HCT116 (cell line): ENCODE measurements around the gene FGF16. TPM values are rescaled to one million over a fixed set of nuclear protein-coding genes. Genes with fewer than 3 reads are reported as not detected.

ENCODE experiments used
- ATAC-seq: fragments of 200-7000 bp; cut with Tn5 transposase; 2 replicates; pipeline ENCODE4 v1.9.1; 2020; ENCODE audit warnings: mild to moderate bottlenecking, moderate library complexity
- BruUV-seq: library from RNA; stranded (reverse); fragments of 400-500 nt; replicated peaks from 2 replicates; lab custom pipeline; 2021; lab: Mats Ljungman, UMichigan
- CTCF ChIA-PET: fragments of 300-600 bp; sonication (Branson Sonifier 250); formaldehyde crosslinking; loops from one replicate; lab custom pipeline; 2021; ENCODE audit warnings: antibody characterized with exemption; lab: Charles Lee
- POLR2A ChIA-PET: fragments of 300-600, 350-600 bp; sonication (Branson Sonifier 250); formaldehyde crosslinking; loops from one replicate; lab custom pipeline; 2021; ENCODE audit warnings: antibody characterized with exemption; lab: Charles Lee
- RAD21 ChIA-PET, 2 experiments: fragments of 300-600 bp; sonication (Branson Sonifier 250); formaldehyde crosslinking; loops; one replicate each; lab custom pipeline; 2023; ENCODE audit warnings: low total read pairs in 2 of 2; ENCODE audit not compliant: uncharacterized antibody in 2 of 2, unreplicated experiment in 2 of 2, low non-redundant PET in 1 of 2; lab: Charles Lee
- DNase-seq: peaks from one replicate; pipeline ENCODE4 v3.0.0-alpha.2; 2010; ENCODE audit warnings: low read depth, low spot score
- H2AFZ ChIP-seq: fragments of 200-600 bp; shearing (Covaris generic), sonication (generic); 2 replicates; pipeline ENCODE4 v1.6.1; 2017; ENCODE audit warnings: low read depth, mixed run types, mixed read lengths, antibody characterized with exemption, low read length; ENCODE audit not compliant: poor library complexity, severe bottlenecking
- H3K27ac ChIP-seq: 2 replicates; pipeline ENCODE4 v1.5.1; 2012; ENCODE audit warnings: low read depth, low read length
- H3K27me3 ChIP-seq: fragments of 200-600 bp; sonication (generic); 2 replicates; pipeline ENCODE4 v1.6.1; 2016; ENCODE audit warnings: mixed run types, low read length, mixed read lengths; ENCODE audit not compliant: insufficient read depth
- H3K36me3 ChIP-seq, 2 experiments: fragments of 200-500 bp in 1 of 2; fragments of 200-600 bp in 1 of 2; sonication (Bioruptor generic) in 1 of 2; sonication (generic) in 1 of 2; 2 replicates each; pipeline versions ENCODE4 v1.5.1 to v1.6.1; 2014 to 2016; ENCODE audit warnings: low read length in 2 of 2, inconsistent platforms in 1 of 2, mixed read lengths in 1 of 2, mixed run types in 1 of 2; ENCODE audit not compliant: insufficient read depth in 2 of 2, control insufficient read depth in 1 of 2
- H3K4me1 ChIP-seq, 2 experiments: fragments of 200-600 bp in 1 of 2; sonication (generic) in 1 of 2; 2 replicates each; pipeline versions ENCODE4 v1.5.1 to v1.6.1; 2012 to 2017; ENCODE audit warnings: low read length in 2 of 2, inconsistent platforms in 1 of 2, mild to moderate bottlenecking in 1 of 2, mixed read lengths in 1 of 2, mixed run types in 1 of 2, moderate library complexity in 1 of 2; ENCODE audit not compliant: insufficient read depth in 2 of 2, control insufficient read depth in 1 of 2
- H3K4me2 ChIP-seq: fragments of 200-600 bp; sonication (generic); 2 replicates; pipeline ENCODE4 v1.6.1; 2017; ENCODE audit warnings: mixed run types, low read length, mixed read lengths
- H3K4me3 ChIP-seq, 2 experiments: fragments of 200-600 bp in 1 of 2; sonication (generic) in 1 of 2; replicated peaks in 1 of 2; 2 replicates each; pipeline ENCODE4 v1.5.1; 2011 to 2016; ENCODE audit warnings: low read length in 2 of 2, control low read depth in 1 of 2, low read depth in 1 of 2, mild to moderate bottlenecking in 1 of 2, mixed read lengths in 1 of 2, mixed run types in 1 of 2
- H3K79me2 ChIP-seq: fragments of 200-600 bp; sonication (generic); 2 replicates; pipeline ENCODE4 v1.6.1; 2017; ENCODE audit warnings: mild to moderate bottlenecking, mixed run types, low read length, moderate library complexity, mixed read lengths; ENCODE audit not compliant: insufficient read depth
- H3K9ac ChIP-seq: fragments of 200-600 bp; sonication (generic); 2 replicates; pipeline ENCODE4 v1.6.1; 2016; ENCODE audit warnings: low read length, mixed read lengths
- H3K9me2 ChIP-seq: fragments of 200-600 bp; sonication (generic), shearing (Covaris generic); 2 replicates; pipeline ENCODE4 v1.6.1; 2017; ENCODE audit warnings: mixed run types, mild to moderate bottlenecking, moderate library complexity; ENCODE audit not compliant: insufficient read depth
- H3K9me3 ChIP-seq, 2 experiments: fragments of 200-500 bp in 1 of 2; fragments of 200-600 bp in 1 of 2; sonication (Bioruptor generic) in 1 of 2; sonication (generic) in 1 of 2; 2 replicates each; pipeline ENCODE4 v1.6.1; 2014 to 2017; ENCODE audit warnings: low read length in 2 of 2, mixed read lengths in 2 of 2, inconsistent platforms in 1 of 2, low read depth in 1 of 2, mild to moderate bottlenecking in 1 of 2, mixed run types in 1 of 2, moderate library complexity in 1 of 2; ENCODE audit not compliant: control insufficient read depth in 1 of 2, insufficient read depth in 1 of 2
- H4K20me1 ChIP-seq: fragments of 200-600 bp; sonication (generic), shearing (Covaris generic); 2 replicates; pipeline ENCODE4 v1.6.1; 2017; ENCODE audit warnings: mixed run types, mild to moderate bottlenecking, moderate library complexity; ENCODE audit not compliant: insufficient read depth
- ATF3 ChIP-seq: IDR thresholded peaks from 2 replicates; pipeline ENCODE4 v1.6.1; 2012
- CTCF ChIP-seq, 3 experiments: fragments of 200-600 bp in 1 of 3; sonication (generic) in 1 of 3; IDR thresholded peaks in 2 of 3; conservative IDR thresholded peaks in 1 of 3; 2 replicates each; pipeline ENCODE4 v1.5.1; 2012 to 2017; ENCODE audit warnings: low read depth in 2 of 3, low read length in 2 of 3, antibody characterized with exemption in 1 of 3, borderline replicate concordance in 1 of 3, control low read depth in 1 of 3, mild to moderate bottlenecking in 1 of 3, mixed read lengths in 1 of 3, mixed run types in 1 of 3, moderate library complexity in 1 of 3; ENCODE audit not compliant: insufficient read depth in 1 of 3
- EGR1 ChIP-seq: IDR thresholded peaks from 2 replicates; pipeline ENCODE4 v1.6.1; 2012; ENCODE audit warnings: low read depth
- ELF1 ChIP-seq: IDR thresholded peaks from 2 replicates; pipeline ENCODE4 v1.6.1; 2012; ENCODE audit warnings: low read depth, borderline replicate concordance
- EZH2 ChIP-seq: fragments of 200-600 bp; sonication (generic); IDR thresholded peaks from 2 replicates; pipeline ENCODE4 v1.6.1; 2017; ENCODE audit warnings: antibody characterized with exemption, mixed run types
- EZH2phosphoT487 ChIP-seq: fragments of 200-600 bp; IDR thresholded peaks from 2 replicates; pipeline ENCODE4 v1.6.1; 2018; ENCODE audit warnings: antibody characterized with exemption, borderline replicate concordance
- JUND ChIP-seq: IDR thresholded peaks from 2 replicates; pipeline ENCODE4 v1.6.1; 2012
- MAX ChIP-seq: IDR thresholded peaks from 2 replicates; pipeline ENCODE4 v1.6.1; 2012
- POLR2A ChIP-seq: IDR thresholded peaks from 2 replicates; pipeline ENCODE4 v1.7.0; 2011; ENCODE audit warnings: borderline replicate concordance; ENCODE audit not compliant: insufficient read depth, insufficient read length; ENCODE audit errors: extremely low read depth
- POLR2AphosphoS5 ChIP-seq: IDR thresholded peaks from 2 replicates; pipeline ENCODE4 v1.6.1; 2011; ENCODE audit warnings: mild to moderate bottlenecking, low read depth, low read length, moderate library complexity
- RAD21 ChIP-seq: IDR thresholded peaks from 2 replicates; pipeline ENCODE4 v1.6.1; 2012; ENCODE audit warnings: low read depth, mild to moderate bottlenecking
- REST ChIP-seq: IDR thresholded peaks from 2 replicates; pipeline ENCODE4 v1.6.1; 2012; ENCODE audit warnings: low read depth
- SIN3A ChIP-seq: IDR thresholded peaks from 2 replicates; pipeline ENCODE4 v1.6.1; 2012; ENCODE audit warnings: low read depth
- TCF7L2 ChIP-seq: IDR thresholded peaks from 2 replicates; pipeline ENCODE4 v1.7.0; 2011; ENCODE audit warnings: borderline replicate concordance, inconsistent platforms; ENCODE audit not compliant: insufficient read depth, insufficient read length; ENCODE audit errors: extremely low read depth
- YY1 ChIP-seq: IDR thresholded peaks from 2 replicates; pipeline ENCODE4 v1.6.1; 2011; ENCODE audit warnings: low read length, low read depth, moderate library complexity, mild to moderate bottlenecking; ENCODE audit not compliant: insufficient replicate concordance; ENCODE audit errors: extremely low read depth
- ZBTB33 ChIP-seq: IDR thresholded peaks from 2 replicates; pipeline ENCODE4 v1.6.1; 2011; ENCODE audit warnings: mild to moderate bottlenecking, low read length, moderate library complexity; ENCODE audit not compliant: insufficient replicate concordance; ENCODE audit errors: extremely low read depth
- ZFX ChIP-seq: fragments of 450-650 bp; IDR thresholded peaks from 2 replicates; pipeline ENCODE4 v1.6.1; 2017
- intact Hi-C: fragments of 100-400 bp; cut with micrococcal nuclease; formaldehyde crosslinking; loops from 2 replicates; pipeline ENCODE4 v1.10.0; 2022
- total RNA-seq: library from RNA; stranded (reverse); gene quantifications from one replicate; pipeline ENCODE4 v1.2.1, GENCODE V29; 2021; ENCODE audit not compliant: unreplicated experiment

Gene FGF16
- total RNA-seq, 1 experiment from 2014 or later = not detected

GRCh38 chrX:77415882-77416281 is 31.3 kb upstream of the FGF16 start (continued):
- TF ChIP-seq EZH2phosphoT487 (no peak), ZBTB33 (no peak), ZFX (no peak)

- Histone ChIP-seq H3K27ac (no peak overlapping the region), H3K9me3 (no peaks in the 10 kb centered on the region), H3K27me3 (no peaks in the 10 kb centered on the region), H3K9ac (no peak overlapping the region), H4K20me1 (no peaks in the 10 kb centered on the region), H3K36me3 (no peaks in the 10 kb centered on the region), H3K79me2 (no peaks in the 10 kb centered on the region), H3K9me2 (no peaks in the 10 kb centered on the region), H3K4me3 (no peak overlapping the region), H2AFZ (no peak overlapping the region), H3K4me2 (no peak overlapping the region), H3K4me1 (no peaks in the 10 kb centered on the region)
- ChIA-PET POLR2A (no interaction called here), RAD21 (no interaction called here), CTCF (interaction anchor here (0.6 kb wide), 1 partner anchor 8 kb away, joined by 4 read pairs; no protein-coding TSS in a partner anchor)
- DNase-seq (no peak), ATAC-seq (no peak)
- intact Hi-C loops = no loop called here
- BruUV-seq = no TSS peak
- TF ChIP-seq SIN3A (no peak), ATF3 (no peak), EGR1 (no peak), EZH2 (no peak), CTCF (IDR thresholded peaks at IDR 0.05 in 2 of 3, conservative IDR thresholded peaks at IDR 0.05 in 1 of 3; ENCODE audit: borderline replicate concordance in 1 of 3, insufficient read depth in 1 of 3, low read depth in 2 of 3, low read length in 2 of 3) (no peak), YY1 (no peak), POLR2A (no peak), REST (no peak), EZH2phosphoT487 (no peak), JUND (no peak), RAD21 (no peak), TCF7L2 (no peak), POLR2AphosphoS5 (no peak), MAX (no peak), ELF1 (no peak)
Measured at GRCh38 chrX:77422891-77423648, 24.1 kb upstream of the FGF16 start.
